Ectodermal cell (in vitro differentiated cells): Measurements from ENCODE around the gene GPR157.
"Not testable (repeated sequence)": the region's sequence is repeated elsewhere in the genome, so short reads cannot be mapped to it uniquely, and the experiment has no call there.

Experiments
- H3K27ac ChIP-seq: 2 replicates; pipeline ENCODE4 v1.7.0; 2013; ENCODE audit warnings: mild to moderate bottlenecking, low read depth, low read length; ENCODE audit not compliant: insufficient read depth, poor library complexity, severe bottlenecking
- H3K27me3 ChIP-seq: 2 replicates; pipeline ENCODE4 v1.7.0; 2013; ENCODE audit warnings: mild to moderate bottlenecking, low read length; ENCODE audit not compliant: insufficient read depth, control insufficient read depth, poor library complexity, severe bottlenecking
- H3K36me3 ChIP-seq: one replicate; pipeline ENCODE4 v1.7.0; 2013; ENCODE audit warnings: low read length; ENCODE audit not compliant: control insufficient read depth, insufficient read depth
- H3K4me1 ChIP-seq: one replicate; pipeline ENCODE4 v1.7.0; 2013; ENCODE audit warnings: low read length; ENCODE audit not compliant: control insufficient read depth, insufficient read depth
- H3K4me3 ChIP-seq: 2 replicates; pipeline ENCODE4 v1.7.0; 2013; ENCODE audit warnings: low read depth, low read length, control low read depth; ENCODE audit not compliant: insufficient read depth
- H3K9me3 ChIP-seq: 2 replicates; pipeline ENCODE4 v1.7.0; 2013; ENCODE audit warnings: mild to moderate bottlenecking, low read length, moderate library complexity; ENCODE audit not compliant: control insufficient read depth
- WGBS, 2 experiments: methylation state at CpG; one replicate each; pipeline ENCODE4 v1.1.7; 2013; ENCODE audit warnings: missing lambda C conversion rate in 2 of 2; 5-methylcytosine and 5-hydroxymethylcytosine counted together

Gene GPR157

DNA sequence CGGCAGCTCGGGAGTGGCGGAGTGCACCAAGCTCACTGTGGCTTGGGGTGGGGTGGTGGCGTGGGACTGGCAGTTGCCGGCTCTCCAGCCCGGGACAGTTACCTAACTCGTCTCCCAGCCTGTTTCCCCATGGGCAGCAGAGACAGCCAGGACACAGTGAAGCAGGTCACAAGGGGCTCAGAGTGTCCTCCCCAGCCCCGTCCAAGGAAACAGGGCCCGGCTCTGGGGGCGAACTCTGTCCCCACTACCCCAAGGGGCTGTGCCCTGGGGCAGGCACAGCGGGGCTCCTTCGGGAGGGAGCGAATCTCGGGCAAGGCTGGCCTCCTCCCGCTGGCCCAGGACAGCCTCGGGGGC is 759 bp downstream of the GPR157 start:
- H3K4me3 ChIP-seq: peak overlapping the region; percentile 45
- peaks cover 19% of the 10 kb centered on the region for H3K27me3 ChIP-seq
- peaks cover 8% of the 10 kb centered on the region for H3K4me1 ChIP-seq
- no peaks in the 10 kb centered on the region for H3K9me3 ChIP-seq
- H3K36me3 ChIP-seq: no peaks in the 10 kb centered on the region
- H3K27ac ChIP-seq: no peak overlapping the region
- WGBS, 2 experiments: 51 to 52% methylated on average over 16 of the region's 16 CpGs

DNA sequence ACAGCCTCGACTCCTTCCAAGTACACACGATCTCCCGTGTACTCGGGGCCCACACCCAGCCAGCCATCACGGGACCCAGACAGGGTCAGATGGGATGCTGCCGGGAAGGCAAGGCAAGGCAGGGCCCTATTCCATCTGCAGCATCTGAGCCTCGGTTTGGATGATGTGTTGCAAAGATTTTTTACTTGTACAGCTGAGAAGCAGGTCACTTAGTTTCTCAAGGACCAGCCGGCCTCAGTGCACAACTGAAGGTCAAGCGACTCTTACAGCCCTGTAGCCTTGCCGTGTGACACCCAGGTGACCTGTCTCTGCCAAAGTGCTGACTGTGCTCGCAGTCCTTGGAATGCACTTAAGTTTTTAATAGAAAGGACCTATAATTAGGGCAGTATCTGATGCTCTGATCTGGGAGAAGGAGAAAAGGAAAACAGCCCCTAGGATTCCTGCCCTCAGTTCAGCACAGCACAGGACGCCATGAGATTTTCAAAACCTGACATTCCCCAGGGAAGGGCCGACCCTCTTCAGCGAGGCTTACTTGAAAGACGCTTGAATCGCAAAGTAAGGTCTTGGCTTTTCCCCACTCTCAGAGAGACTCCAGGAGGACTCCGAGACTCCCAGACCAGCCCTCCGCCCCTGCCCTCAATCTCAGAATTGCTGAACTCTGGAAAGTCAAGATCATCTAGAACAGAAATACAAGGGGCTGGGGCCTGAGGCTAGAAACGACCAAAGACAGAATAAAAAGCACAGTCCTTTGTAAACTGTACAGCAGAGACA is 1.3 kb downstream of the GPR157 start:
- 84 to 86% methylated on average over 19 of the region's 19 CpGs for WGBS, 2 experiments
- H3K27me3 ChIP-seq: peaks cover 19% of the 10 kb centered on the region
- H3K27ac ChIP-seq: no peak overlapping the region
- no peaks in the 10 kb centered on the region for H3K9me3 ChIP-seq
- H3K4me3 ChIP-seq: peak overlapping the region; percentile 45
- no peaks in the 10 kb centered on the region for H3K36me3 ChIP-seq
- peaks cover 8% of the 10 kb centered on the region for H3K4me1 ChIP-seq

DNA sequence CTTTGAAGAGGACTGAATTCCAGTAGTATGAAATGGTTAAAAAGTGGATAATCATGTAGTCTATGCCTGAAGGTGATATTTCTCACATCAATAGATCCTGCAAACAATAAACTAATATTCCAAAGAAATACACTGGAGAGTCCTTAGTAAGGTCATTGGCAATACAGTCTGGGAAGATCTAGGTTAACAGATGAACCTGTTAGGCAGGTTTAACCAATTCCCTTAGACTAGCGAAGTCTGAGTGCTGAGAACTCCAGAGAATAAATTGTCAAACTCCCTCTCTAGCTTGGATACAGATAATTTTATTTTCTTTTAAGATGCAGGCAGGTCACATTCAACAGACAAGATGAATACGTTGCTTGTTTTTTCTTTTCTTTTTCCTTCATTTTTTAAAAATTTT is 2.4 kb downstream of the GPR157 start:
- no peaks in the 10 kb centered on the region for H3K36me3 ChIP-seq
- no peak overlapping the region for H3K4me3 ChIP-seq
- peaks cover 8% of the 10 kb centered on the region for H3K4me1 ChIP-seq
- 64 to 95% methylated on average over 2 of the region's 2 CpGs for WGBS, 2 experiments
- H3K27ac ChIP-seq: no peak overlapping the region
- no peaks in the 10 kb centered on the region for H3K9me3 ChIP-seq
- peaks cover 19% of the 10 kb centered on the region for H3K27me3 ChIP-seq

DNA sequence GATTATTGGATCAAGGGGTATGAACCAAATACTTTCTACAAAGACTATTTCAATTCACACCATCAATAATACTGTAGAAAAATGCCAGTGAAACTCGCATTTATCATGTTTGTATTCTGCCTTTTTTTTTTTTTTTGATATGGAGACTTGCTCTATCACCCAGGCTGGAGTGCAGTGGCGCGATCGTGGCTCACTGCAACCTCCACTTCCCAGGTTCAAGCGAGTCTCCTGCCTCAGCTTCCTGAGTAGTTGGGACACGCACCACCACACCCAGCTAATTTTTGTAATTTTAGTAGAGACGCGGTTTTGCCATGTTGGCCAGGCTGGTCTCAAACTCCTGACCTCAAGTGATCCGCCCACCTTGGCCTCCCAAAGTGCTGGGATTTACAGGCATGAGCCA is 3.1 kb downstream of the GPR157 start:
- H3K4me3 ChIP-seq, H3K36me3 ChIP-seq, H3K27ac ChIP-seq, H3K9me3 ChIP-seq, H3K4me1 ChIP-seq: not testable (repeated sequence)
- 92 to 96% methylated on average over 9 of the region's 9 CpGs for WGBS, 2 experiments
- H3K27me3 ChIP-seq: peaks cover 19% of the 10 kb centered on the region

DNA sequence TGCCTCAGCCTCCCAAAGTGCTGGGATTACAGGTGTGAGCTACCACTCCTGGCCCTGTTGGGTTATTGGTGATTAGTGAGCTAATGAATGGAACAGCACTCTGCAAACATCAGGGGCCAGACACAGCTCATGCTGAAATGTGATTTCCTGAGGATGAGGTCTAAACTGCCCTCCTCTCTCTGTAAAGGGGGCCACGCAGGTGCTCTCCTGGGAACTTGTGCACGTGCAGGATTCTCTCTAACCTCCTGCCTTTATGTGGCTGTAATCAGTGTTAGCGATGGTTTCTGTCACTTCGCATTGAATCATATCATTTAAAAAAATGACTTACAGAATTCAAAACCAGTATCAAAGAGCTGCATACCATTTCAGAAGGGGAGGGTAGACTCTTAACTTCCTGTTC is 3.6 kb downstream of the GPR157 start:
- H3K4me1 ChIP-seq: peaks cover 8% of the 10 kb centered on the region
- WGBS, 2 experiments: 81 to 85% methylated on average over 4 of the region's 4 CpGs
- H3K27ac ChIP-seq: no peak overlapping the region
- H3K27me3 ChIP-seq: peaks cover 19% of the 10 kb centered on the region
- H3K4me3 ChIP-seq: no peak overlapping the region
- no peaks in the 10 kb centered on the region for H3K36me3 ChIP-seq
- no peaks in the 10 kb centered on the region for H3K9me3 ChIP-seq

DNA sequence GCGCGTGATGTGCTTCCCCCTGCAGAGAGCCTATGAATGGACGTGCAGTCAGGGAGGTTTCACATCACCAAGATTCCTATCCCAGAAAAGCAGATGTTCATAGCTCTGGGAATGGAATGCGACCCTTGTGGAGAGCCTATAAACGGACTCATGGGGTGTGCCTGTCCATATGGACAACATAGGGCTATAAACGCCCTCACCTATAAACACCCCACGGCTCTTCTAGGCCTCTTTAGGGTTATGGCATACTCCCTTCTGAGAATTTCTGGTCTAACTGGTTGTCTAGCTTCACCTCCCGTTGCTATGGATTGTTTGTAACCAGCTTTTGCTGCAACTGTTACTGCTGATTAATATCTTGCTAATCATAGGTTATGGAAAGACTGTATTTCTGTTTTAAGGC is 4.5 kb downstream of the GPR157 start:
- peaks cover 19% of the 10 kb centered on the region for H3K27me3 ChIP-seq
- H3K4me1 ChIP-seq: peaks cover 15% of the 10 kb centered on the region
- not testable (repeated sequence) for H3K9me3 ChIP-seq, H3K27ac ChIP-seq, H3K4me3 ChIP-seq, H3K36me3 ChIP-seq
- WGBS, 2 experiments: 83 to 95% methylated on average over 5 of the region's 8 CpGs

DNA sequence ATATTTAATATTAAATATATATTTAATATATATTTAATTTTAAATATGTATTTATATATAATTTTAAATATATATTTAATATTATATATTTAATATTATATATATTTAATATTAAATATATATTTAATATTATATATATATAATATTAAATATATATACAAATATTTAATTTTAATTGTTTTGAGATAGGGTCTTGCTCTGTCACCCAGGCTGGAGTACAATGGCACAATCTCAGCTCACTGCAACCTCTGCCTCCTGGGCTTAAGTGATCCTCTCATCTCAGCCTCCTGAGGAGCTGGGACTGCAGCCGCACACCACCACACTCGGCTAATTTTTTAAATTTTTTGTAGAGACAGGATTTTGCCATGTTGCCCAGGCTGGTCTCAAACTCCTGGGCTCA is 5.2 kb downstream of the GPR157 start:
- WGBS, 2 experiments: 94 to 97% methylated on average over 2 of the region's 2 CpGs
- not testable (repeated sequence) for H3K4me3 ChIP-seq, H3K27ac ChIP-seq, H3K36me3 ChIP-seq, H3K9me3 ChIP-seq
- Histone ChIP-seq H3K4me1 (peaks cover 15% of the 10 kb centered on the region), H3K27me3 (peaks cover 17% of the 10 kb centered on the region)

DNA sequence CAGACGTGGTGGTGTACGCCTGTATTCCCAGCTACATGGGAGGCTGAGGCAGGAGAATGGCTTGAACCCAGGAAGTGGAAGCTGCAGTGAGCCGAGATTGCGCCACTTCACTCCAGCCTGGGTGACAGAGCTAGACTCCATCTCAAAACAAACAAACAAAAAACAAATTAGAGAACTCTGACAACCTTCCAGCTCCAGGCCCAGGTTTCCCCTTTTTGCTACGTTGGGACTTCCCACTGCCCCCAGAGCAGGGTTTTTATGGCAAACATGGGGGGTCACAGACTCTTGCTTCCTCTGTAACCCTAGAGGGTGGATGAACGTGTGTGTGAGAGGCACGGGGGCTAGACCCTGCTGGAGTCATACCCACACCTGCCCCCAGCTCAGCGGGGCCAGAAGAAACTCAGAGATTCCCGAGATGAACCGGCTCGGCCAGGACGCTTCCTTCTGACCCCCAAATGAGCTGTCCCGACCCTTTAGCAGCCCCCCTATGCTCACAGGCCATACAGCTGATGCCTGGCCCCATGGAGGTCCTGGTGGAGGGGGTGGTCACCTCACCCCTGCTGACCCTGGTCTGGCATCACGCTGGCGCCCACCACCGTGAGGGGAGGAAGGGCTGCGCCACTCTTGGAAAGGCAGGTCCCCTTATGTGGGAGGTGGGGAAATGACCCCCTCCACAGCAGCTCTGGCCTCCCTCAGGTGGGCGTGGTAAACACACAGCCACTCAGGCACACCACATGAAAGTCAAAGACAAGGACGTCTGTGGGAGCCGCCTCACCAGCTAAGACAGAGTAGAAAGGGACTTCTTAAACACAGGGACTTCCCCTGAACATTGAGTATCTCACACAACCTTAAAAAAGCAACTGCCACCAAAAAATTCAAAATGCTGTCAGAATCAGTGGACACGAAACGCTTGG is 7.1 kb downstream of the GPR157 start:
- no peak overlapping the region for H3K27ac ChIP-seq
- H3K27me3 ChIP-seq: no peaks in the 10 kb centered on the region
- H3K4me3 ChIP-seq: no peak overlapping the region
- no peaks in the 10 kb centered on the region for H3K36me3 ChIP-seq
- 91 to 94% methylated on average over 22 of the region's 22 CpGs for WGBS, 2 experiments
- H3K4me1 ChIP-seq: peaks cover 7% of the 10 kb centered on the region
- no peaks in the 10 kb centered on the region for H3K9me3 ChIP-seq

DNA sequence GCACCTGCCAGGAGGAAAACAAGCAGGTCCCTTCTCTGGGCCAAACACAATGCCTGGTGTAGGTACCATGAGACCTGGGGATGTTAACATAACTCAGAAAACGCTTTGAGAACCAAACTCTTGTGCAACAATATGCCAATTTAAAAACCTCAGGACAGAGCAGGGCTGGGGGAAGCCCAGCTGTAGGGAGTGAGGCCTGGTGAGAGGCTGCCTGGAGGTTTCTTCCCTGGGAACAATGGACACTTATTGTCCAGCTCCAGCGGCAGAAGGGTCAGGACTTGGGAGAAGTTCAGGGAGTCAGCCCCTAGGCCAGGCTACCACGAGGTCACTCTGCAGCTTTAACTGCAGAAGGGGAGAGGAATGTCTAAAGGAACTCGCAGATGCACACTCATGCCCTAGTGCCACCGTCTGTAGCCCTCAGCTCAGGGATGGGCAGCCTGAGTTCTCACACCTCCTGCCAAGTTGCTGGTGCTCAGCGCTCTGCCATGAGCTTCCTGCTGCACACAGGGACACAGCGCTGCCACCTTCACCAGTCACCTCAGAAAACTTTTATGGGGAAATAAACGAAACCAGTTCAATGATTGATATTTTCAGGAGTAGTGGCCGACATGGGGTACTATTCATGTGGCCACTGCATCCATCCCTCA is 8.5 kb downstream of the GPR157 start:
- Histone ChIP-seq H3K27ac (no peak overlapping the region), H3K9me3 (no peaks in the 10 kb centered on the region)
- 83 to 88% methylated on average over 9 of the region's 9 CpGs for WGBS, 2 experiments

DNA sequence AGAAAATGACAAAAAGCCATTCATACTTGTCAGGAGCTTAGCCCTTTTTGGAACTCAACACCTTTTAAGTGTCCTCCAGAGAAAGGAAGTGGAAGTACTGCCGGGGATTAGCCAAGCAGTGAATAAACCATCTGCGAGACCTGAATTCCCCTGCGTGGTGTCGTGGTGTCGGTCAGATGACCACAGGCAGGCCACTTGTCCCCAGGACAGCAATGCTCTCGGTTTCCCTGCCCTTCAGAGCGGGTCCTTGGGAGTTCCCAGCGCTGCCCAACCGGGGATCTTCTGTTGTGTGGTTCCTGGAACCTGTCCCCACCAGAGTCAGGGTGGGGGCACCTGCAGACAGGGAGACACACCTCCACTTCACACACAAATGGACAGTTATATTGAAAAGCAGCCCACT is 9.2 kb downstream of the GPR157 start:
- Histone ChIP-seq H3K4me1 (peaks cover 7% of the 10 kb centered on the region), H3K27ac (no peak overlapping the region), H3K36me3 (no peaks in the 10 kb centered on the region), H3K9me3 (no peaks in the 10 kb centered on the region), H3K4me3 (no peak overlapping the region), H3K27me3 (no peaks in the 10 kb centered on the region)
- WGBS, 2 experiments: 88 to 91% methylated on average over 9 of the region's 9 CpGs

More for the DNA sequence above, 8.5 kb downstream of the GPR157 start:
- Histone ChIP-seq H3K36me3 (no peaks in the 10 kb centered on the region), H3K4me3 (no peak overlapping the region), H3K4me1 (peaks cover 7% of the 10 kb centered on the region), H3K27me3 (no peaks in the 10 kb centered on the region)
